GM23338 (cell line): ENCODE data around the gene JDP2. TPM values are rescaled to one million over a fixed set of nuclear protein-coding genes. Genes with fewer than 3 reads are reported as not detected.

Source experiments
- ATAC-seq: fragments of 200-7000 bp; cut with Tn5 transposase; 3 replicates; pipeline ENCODE4 v1.9.1; 2020
- DNase-seq: peaks from one replicate; pipeline ENCODE4 v3.0.0-alpha.2; 2015; ENCODE audit warnings: low spot score
- H2AFZ ChIP-seq: fragments of 200-600 bp; sonication (generic); 2 replicates; pipeline ENCODE4 v1.8.0; 2016; ENCODE audit warnings: antibody characterized with exemption, mild to moderate bottlenecking, moderate library complexity
- H3F3A ChIP-seq: fragments of 200-600 bp; sonication (generic); replicated peaks from 2 replicates; pipeline ENCODE4 v1.8.0; 2017; ENCODE audit warnings: antibody characterized with exemption, mixed run types, low read depth
- H3K27ac ChIP-seq: fragments of 200-600 bp; sonication (generic); 2 replicates; pipeline ENCODE4 v1.6.1; 2016; ENCODE audit warnings: low read depth
- H3K27me3 ChIP-seq: fragments of 200-600 bp; sonication (generic); 2 replicates; pipeline ENCODE4 v1.8.0; 2016; ENCODE audit warnings: mild to moderate bottlenecking, mixed run types, moderate library complexity; ENCODE audit not compliant: insufficient read depth
- H3K36me3 ChIP-seq: fragments of 200-600 bp; sonication (generic); 2 replicates; pipeline ENCODE4 v1.8.0; 2016; ENCODE audit warnings: mild to moderate bottlenecking; ENCODE audit not compliant: insufficient read depth
- H3K4me1 ChIP-seq: fragments of 200-600 bp; sonication (generic); 2 replicates; pipeline ENCODE4 v1.8.0; 2016; ENCODE audit warnings: mild to moderate bottlenecking, moderate library complexity; ENCODE audit not compliant: insufficient read depth
- H3K4me2 ChIP-seq: fragments of 200-600 bp; sonication (generic); 2 replicates; pipeline ENCODE4 v1.7.1; 2017; ENCODE audit warnings: mixed run types
- H3K4me3 ChIP-seq: fragments of 200-600 bp; sonication (generic); 2 replicates; pipeline ENCODE4 v1.6.1; 2016; ENCODE audit warnings: mixed run types
- H3K79me2 ChIP-seq: fragments of 200-600 bp; sonication (generic); replicated peaks from 2 replicates; pipeline ENCODE4 v1.8.0; 2017; ENCODE audit warnings: mild to moderate bottlenecking; ENCODE audit not compliant: insufficient read depth
- H3K9me2 ChIP-seq: fragments of 200-600 bp; sonication (generic); 2 replicates; pipeline ENCODE4 v1.8.0; 2017; ENCODE audit not compliant: insufficient read depth
- H4K20me1 ChIP-seq: fragments of 200-600 bp; sonication (generic); replicated peaks from 2 replicates; pipeline ENCODE4 v1.8.0; 2017; ENCODE audit warnings: mild to moderate bottlenecking; ENCODE audit not compliant: insufficient read depth
- H3K27ac Mint-ChIP-seq: 2 replicates; pipeline ENCODE4 v1.8.0; 2020; ENCODE audit warnings: inconsistent platforms, mild to moderate bottlenecking, moderate library complexity, mixed read lengths
- H3K27me3 Mint-ChIP-seq: 3 replicates; pipeline ENCODE4 v1.8.0; 2022; ENCODE audit warnings: low read depth, mild to moderate bottlenecking, moderate library complexity, mixed read lengths, inconsistent platforms; ENCODE audit not compliant: insufficient read depth, poor library complexity
- H3K36me3 Mint-ChIP-seq: 3 replicates; pipeline ENCODE4 v1.8.0; 2021; ENCODE audit warnings: low read depth, mild to moderate bottlenecking, inconsistent platforms, moderate library complexity, mixed read lengths
- H3K4me1 Mint-ChIP-seq: 3 replicates; pipeline ENCODE4 v1.8.0; 2020; ENCODE audit warnings: mild to moderate bottlenecking, inconsistent platforms, mixed read lengths
- H3K4me3 Mint-ChIP-seq: 3 replicates; pipeline ENCODE4 v1.8.0; 2021; ENCODE audit warnings: moderate library complexity, mild to moderate bottlenecking, inconsistent platforms, mixed read lengths
- H3K9me3 Mint-ChIP-seq: 3 replicates; pipeline ENCODE4 v1.8.0; 2020; ENCODE audit warnings: moderate library complexity, mild to moderate bottlenecking, inconsistent platforms, mixed read lengths
- CREB1 ChIP-seq: fragments of 250-450 bp; sonication (Bioruptor Pico); IDR thresholded peaks from 2 replicates; pipeline ENCODE4 v1.5.0; 2020; ENCODE audit warnings: low read depth, mild to moderate bottlenecking, moderate library complexity
- EZH2 ChIP-seq: fragments of 200-600 bp; sonication (generic); IDR thresholded peaks from one replicate; pipeline ENCODE4 v1.8.0; 2017; ENCODE audit warnings: antibody characterized with exemption, mild to moderate bottlenecking, low read depth; ENCODE audit not compliant: unreplicated experiment
- EZH2phosphoT487 ChIP-seq: fragments of 200-600 bp; sonication (generic); IDR thresholded peaks from one replicate; pipeline ENCODE4 v1.8.1; 2018; ENCODE audit warnings: antibody characterized with exemption; ENCODE audit not compliant: unreplicated experiment
- JUNB ChIP-seq: IDR thresholded peaks from one replicate; pipeline ENCODE4 v1.6.1; 2016; ENCODE audit warnings: antibody characterized with exemption; ENCODE audit not compliant: unreplicated experiment
- STAT1 ChIP-seq: IDR thresholded peaks from one replicate; pipeline ENCODE4 v1.6.1; 2016; ENCODE audit warnings: antibody characterized with exemption; ENCODE audit not compliant: unreplicated experiment
- ZNF114 ChIP-seq: fragments of 250-450 bp; sonication (Bioruptor Pico); IDR thresholded peaks from 2 replicates; pipeline ENCODE4 v1.5.0; 2020; ENCODE audit warnings: mild to moderate bottlenecking, moderate library complexity
- ZNF331 ChIP-seq: fragments of 250-450 bp; sonication (Bioruptor Pico); IDR thresholded peaks from 2 replicates; pipeline ENCODE4 v1.5.0; 2020; ENCODE audit warnings: low read depth, mild to moderate bottlenecking, moderate library complexity
- polyA plus RNA-seq: library from polyadenylated mRNA; unstranded; fragments of >200 nt; fragmentation: Nextera tagmentation; extraction: Ambion mirVana; gene quantifications from 2 replicates; pipeline ENCODE4 v1.2.1, GENCODE V29; 2016
- total RNA-seq: library from RNA; depleted of rRNA; stranded (reverse); fragments of >200 nt; shearing (Covaris generic); gene quantifications from 2 replicates; pipeline ENCODE4 v1.2.3, GENCODE V29; 2014
- TF ChIP-seq, protein P1 (sequence below): IDR thresholded peaks from one replicate; pipeline ENCODE4 v1.6.1; 2018; ENCODE audit warnings: antibody characterized with exemption; ENCODE audit not compliant: unreplicated experiment
- TF ChIP-seq, protein P2 (sequence below), 2 experiments: fragments of 200-600 bp in 1 of 2; sonication (generic) in 1 of 2; conservative IDR thresholded peaks; 2 replicates each; pipeline versions ENCODE4 v1.5.1 to v1.6.1; 2016 to 2017; ENCODE audit warnings: antibody characterized with exemption in 2 of 2, low read depth in 2 of 2, mild to moderate bottlenecking in 2 of 2, moderate library complexity in 1 of 2
- TF ChIP-seq, protein P3 (sequence below): IDR thresholded peaks from 2 replicates; pipeline ENCODE4 v1.6.1; 2016; ENCODE audit warnings: antibody characterized with exemption

JDP2 gene
- total and polyA plus RNA-seq, 2 experiments from 2014 or later = 12.5 to 38.9 TPM

DNA sequence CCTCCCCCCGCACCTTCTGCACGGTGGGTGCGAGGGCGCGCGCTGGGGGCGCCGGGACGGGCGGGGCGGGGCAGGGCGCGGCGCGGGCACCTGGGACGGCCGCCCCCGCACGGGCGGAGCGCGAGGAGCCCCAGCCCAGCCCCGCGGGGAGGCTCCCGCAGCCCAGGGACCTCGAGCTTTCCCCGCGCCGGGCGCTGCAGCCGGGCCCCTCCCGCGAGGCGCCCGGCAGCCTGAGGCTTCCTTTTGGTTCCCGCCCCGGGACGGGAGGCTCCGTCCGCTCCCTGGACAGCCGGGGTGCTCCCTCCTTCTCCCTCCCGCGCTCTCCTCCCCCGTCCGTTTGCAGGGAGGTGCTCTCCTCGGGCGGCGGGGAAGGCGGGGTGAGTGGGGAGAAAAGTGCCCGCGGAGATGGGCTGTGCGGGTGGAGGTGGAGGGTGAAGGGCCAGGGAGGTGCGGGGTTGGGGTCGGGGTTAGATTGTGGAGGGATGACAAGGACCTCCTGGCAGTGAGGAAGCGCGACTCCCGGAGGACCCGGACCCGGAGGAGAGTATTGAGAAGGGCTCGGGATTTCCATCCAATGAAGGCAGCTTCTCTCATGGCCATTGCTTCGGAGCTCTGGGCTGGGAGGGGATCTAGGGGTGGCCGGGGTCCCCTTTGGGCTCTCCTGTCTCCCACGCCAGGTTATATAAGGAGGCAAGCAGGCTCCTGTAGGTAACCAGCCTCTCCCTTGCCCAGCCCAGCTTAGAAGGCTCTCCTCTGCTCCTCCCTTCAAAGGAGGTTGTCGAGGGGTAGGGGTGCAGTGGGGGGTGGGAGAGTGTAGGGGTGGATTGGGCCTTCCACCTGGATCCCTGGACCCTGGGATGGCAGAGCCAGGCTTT is 645 bp downstream of the JDP2 start:
- peak overlapping the region; percentile 82 for H3K4me3 Mint-ChIP-seq
- Histone ChIP-seq H2AFZ (peak overlapping the region; percentile 86), H3K27ac (no peak overlapping the region), H3K79me2 (peaks cover 49% of the 10 kb centered on the region), H4K20me1 (peaks cover 5% of the 10 kb centered on the region; the same call in 1 of the 2 replicates), H3F3A (no peaks in the 10 kb centered on the region; the same call in none of the 2 replicates), H3K36me3 (no peaks in the 10 kb centered on the region), H3K4me1 (peaks cover 25% of the 10 kb centered on the region), H3K9me2 (no peaks in the 10 kb centered on the region), H3K27me3 (peaks cover 22% of the 10 kb centered on the region), H3K4me2 (peak overlapping the region; percentile 93), H3K4me3 (peak overlapping the region; percentile 87)
- peaks cover 36% of the 10 kb centered on the region for H3K4me1 Mint-ChIP-seq
- DNase-seq (peak; percentile 43), ATAC-seq (peak; percentile 4)
- peaks cover 20% of the 10 kb centered on the region for H3K27me3 Mint-ChIP-seq
- TF ChIP-seq EZH2phosphoT487 (no peak), ZNF331 (CRISPR knock-in tag) (no peak), EZH2 (no peak), CREB1 (no peak), ZNF114 (CRISPR knock-in tag) (no peak), JUNB (no peak), STAT1 (no peak)
- TF ChIP-seq, protein P1, sequence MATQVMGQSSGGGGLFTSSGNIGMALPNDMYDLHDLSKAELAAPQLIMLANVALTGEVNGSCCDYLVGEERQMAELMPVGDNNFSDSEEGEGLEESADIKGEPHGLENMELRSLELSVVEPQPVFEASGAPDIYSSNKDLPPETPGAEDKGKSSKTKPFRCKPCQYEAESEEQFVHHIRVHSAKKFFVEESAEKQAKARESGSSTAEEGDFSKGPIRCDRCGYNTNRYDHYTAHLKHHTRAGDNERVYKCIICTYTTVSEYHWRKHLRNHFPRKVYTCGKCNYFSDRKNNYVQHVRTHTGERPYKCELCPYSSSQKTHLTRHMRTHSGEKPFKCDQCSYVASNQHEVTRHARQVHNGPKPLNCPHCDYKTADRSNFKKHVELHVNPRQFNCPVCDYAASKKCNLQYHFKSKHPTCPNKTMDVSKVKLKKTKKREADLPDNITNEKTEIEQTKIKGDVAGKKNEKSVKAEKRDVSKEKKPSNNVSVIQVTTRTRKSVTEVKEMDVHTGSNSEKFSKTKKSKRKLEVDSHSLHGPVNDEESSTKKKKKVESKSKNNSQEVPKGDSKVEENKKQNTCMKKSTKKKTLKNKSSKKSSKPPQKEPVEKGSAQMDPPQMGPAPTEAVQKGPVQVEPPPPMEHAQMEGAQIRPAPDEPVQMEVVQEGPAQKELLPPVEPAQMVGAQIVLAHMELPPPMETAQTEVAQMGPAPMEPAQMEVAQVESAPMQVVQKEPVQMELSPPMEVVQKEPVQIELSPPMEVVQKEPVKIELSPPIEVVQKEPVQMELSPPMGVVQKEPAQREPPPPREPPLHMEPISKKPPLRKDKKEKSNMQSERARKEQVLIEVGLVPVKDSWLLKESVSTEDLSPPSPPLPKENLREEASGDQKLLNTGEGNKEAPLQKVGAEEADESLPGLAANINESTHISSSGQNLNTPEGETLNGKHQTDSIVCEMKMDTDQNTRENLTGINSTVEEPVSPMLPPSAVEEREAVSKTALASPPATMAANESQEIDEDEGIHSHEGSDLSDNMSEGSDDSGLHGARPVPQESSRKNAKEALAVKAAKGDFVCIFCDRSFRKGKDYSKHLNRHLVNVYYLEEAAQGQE = no peak
- TF ChIP-seq, protein P2, sequence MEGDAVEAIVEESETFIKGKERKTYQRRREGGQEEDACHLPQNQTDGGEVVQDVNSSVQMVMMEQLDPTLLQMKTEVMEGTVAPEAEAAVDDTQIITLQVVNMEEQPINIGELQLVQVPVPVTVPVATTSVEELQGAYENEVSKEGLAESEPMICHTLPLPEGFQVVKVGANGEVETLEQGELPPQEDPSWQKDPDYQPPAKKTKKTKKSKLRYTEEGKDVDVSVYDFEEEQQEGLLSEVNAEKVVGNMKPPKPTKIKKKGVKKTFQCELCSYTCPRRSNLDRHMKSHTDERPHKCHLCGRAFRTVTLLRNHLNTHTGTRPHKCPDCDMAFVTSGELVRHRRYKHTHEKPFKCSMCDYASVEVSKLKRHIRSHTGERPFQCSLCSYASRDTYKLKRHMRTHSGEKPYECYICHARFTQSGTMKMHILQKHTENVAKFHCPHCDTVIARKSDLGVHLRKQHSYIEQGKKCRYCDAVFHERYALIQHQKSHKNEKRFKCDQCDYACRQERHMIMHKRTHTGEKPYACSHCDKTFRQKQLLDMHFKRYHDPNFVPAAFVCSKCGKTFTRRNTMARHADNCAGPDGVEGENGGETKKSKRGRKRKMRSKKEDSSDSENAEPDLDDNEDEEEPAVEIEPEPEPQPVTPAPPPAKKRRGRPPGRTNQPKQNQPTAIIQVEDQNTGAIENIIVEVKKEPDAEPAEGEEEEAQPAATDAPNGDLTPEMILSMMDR (conservative IDR thresholded peaks at IDR 0.05; ENCODE audit: low read depth in 2 of 2) = no peak
- TF ChIP-seq, protein P3, sequence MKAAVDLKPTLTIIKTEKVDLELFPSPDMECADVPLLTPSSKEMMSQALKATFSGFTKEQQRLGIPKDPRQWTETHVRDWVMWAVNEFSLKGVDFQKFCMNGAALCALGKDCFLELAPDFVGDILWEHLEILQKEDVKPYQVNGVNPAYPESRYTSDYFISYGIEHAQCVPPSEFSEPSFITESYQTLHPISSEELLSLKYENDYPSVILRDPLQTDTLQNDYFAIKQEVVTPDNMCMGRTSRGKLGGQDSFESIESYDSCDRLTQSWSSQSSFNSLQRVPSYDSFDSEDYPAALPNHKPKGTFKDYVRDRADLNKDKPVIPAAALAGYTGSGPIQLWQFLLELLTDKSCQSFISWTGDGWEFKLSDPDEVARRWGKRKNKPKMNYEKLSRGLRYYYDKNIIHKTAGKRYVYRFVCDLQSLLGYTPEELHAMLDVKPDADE = no peak
- H3K27ac Mint-ChIP-seq = no peak overlapping the region
- peaks cover 3% of the 10 kb centered on the region; the same call in 1 of the 3 replicates for H3K9me3 Mint-ChIP-seq
- H3K36me3 Mint-ChIP-seq = peaks cover 26% of the 10 kb centered on the region
